ENCODE data around the gene AP3B1.

The AP3B1 gene

DNA sequence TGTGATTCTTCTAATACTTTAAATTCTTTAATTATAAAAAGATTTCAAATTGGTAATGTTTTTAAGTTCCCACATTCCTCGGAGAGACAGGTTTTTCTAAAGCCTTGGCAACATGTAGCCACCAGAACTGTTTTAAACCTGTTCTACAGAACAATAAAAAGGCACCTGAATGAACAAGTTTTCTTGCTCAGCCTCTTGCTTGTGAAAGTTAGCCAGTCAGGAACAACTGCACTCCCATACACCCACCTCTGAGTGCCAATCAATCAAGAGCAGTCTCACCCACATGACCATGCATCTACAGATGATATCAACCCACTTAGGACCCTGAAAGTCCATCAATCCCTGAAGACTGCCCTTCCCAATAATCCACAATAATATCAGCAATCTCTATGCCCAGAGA, 62.3 kb downstream of the AP3B1 start:
- TF ChIP-seq CTCF (IDR thresholded peaks at IDR 0.05; ENCODE audit: low read depth, low read length, missing control alignments) = no peak
- no peak for DNase-seq (ENCODE audit: low read depth)
- in situ Hi-C loops (cut with HindIII; ENCODE audit: low sequenced_read_pairs) = no loop called here
- no peak overlapping the region for H3K4me3 ChIP-seq (ENCODE audit: low read depth, low read length)

- no peak overlapping the region for H3K4me3 ChIP-seq (ENCODE audit: low read depth, low read length)
- in situ Hi-C loops (cut with HindIII; ENCODE audit: low sequenced_read_pairs) = no loop called here
- no peak for DNase-seq (ENCODE audit: low read depth)
- no peak for TF ChIP-seq CTCF (IDR thresholded peaks at IDR 0.05; ENCODE audit: low read depth, low read length, missing control alignments)
Measured at GRCh38 chr5:78224358-78224757, 70.1 kb downstream of the AP3B1 start.

- no peak for DNase-seq (ENCODE audit: low read depth)
- in situ Hi-C loops (cut with HindIII; ENCODE audit: low sequenced_read_pairs) = no loop called here
Measured at GRCh38 chr5:78221964-78222451, 72.5 kb downstream of the AP3B1 start.

GRCh38 chr5:78221467-78221866, 73.0 kb downstream of the AP3B1 start:
- DNase-seq (ENCODE audit: low read depth) = no peak
- no peak for TF ChIP-seq CTCF (IDR thresholded peaks at IDR 0.05; ENCODE audit: low read depth, low read length, missing control alignments)
- in situ Hi-C loops (cut with HindIII; ENCODE audit: low sequenced_read_pairs) = no loop called here
- H3K4me3 ChIP-seq (ENCODE audit: low read depth, low read length) = no peak overlapping the region

More at GRCh38 chr5:78221964-78222451, 72.5 kb downstream of the AP3B1 start:
- H3K4me3 ChIP-seq (ENCODE audit: low read depth, low read length) = no peak overlapping the region
- no peak for TF ChIP-seq CTCF (IDR thresholded peaks at IDR 0.05; ENCODE audit: low read depth, low read length, missing control alignments)

DNA sequence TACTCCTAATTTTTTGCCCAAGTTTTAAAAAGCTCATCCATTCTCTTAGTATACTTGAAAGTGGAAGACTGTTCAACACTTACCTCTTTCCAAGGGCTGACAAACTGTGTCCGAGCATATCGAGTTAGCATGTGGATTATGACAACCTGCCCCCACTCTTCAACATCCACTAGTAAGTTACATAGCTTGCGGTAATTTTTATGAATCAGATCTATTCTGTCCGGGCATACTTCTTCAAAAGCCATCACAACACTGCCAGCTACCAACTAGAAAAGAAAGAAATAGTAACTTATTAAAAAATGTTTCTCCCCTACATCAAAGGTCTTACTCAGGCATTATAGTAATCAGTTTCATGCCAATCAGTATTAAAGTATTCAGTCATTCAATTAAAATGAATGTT, 78.5 kb downstream of the AP3B1 start:
- in situ Hi-C loops (cut with HindIII; ENCODE audit: low sequenced_read_pairs) = no loop called here
- DNase-seq (ENCODE audit: low read depth) = no peak
- no peak overlapping the region for H3K4me3 ChIP-seq (ENCODE audit: low read depth, low read length)
- TF ChIP-seq CTCF (IDR thresholded peaks at IDR 0.05; ENCODE audit: low read depth, low read length, missing control alignments) = no peak

DNA sequence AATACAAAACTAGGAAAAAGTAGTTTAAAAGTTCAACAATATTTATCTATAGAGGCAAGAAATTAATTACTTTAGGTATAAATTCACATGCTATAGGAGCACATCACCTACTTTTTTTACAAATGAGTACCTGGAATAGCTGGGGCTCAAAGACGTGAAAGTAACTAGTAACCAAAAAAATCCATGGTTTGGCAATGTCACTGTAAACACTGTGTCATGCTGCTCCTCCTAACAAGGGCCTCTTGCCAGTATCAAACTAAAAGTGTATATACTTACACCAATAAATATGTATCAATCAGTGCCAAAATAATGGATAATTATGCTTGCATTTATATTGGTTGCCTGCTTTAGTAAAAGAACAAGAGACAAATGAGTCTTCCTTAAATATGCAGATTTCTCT, 78.9 kb downstream of the AP3B1 start:
- no peak for DNase-seq (ENCODE audit: low read depth)
- H3K4me3 ChIP-seq (ENCODE audit: low read depth, low read length) = no peak overlapping the region
- no peak for TF ChIP-seq CTCF (IDR thresholded peaks at IDR 0.05; ENCODE audit: low read depth, low read length, missing control alignments)
- in situ Hi-C loops (cut with HindIII; ENCODE audit: low sequenced_read_pairs) = no loop called here

GRCh38 chr5:78213799-78214198, 80.7 kb downstream of the AP3B1 start:
- in situ Hi-C loops (cut with HindIII; ENCODE audit: low sequenced_read_pairs) = no loop called here
- no peak for TF ChIP-seq CTCF (IDR thresholded peaks at IDR 0.05; ENCODE audit: low read depth, low read length, missing control alignments)
- no peak for DNase-seq (ENCODE audit: low read depth)
- no peak overlapping the region for H3K4me3 ChIP-seq (ENCODE audit: low read depth, low read length)
